NB4 (cell line): ENCODE measurements around the gene INMT.

Source experiments
- DNase-seq: peaks from one replicate; pipeline ENCODE4 v3.0.0; 2010; ENCODE audit warnings: low read depth
- H3K4me3 ChIP-seq: one replicate; pipeline ENCODE4 v1.5.1; 2011; ENCODE audit warnings: mild to moderate bottlenecking, low read depth, low read length, moderate library complexity
- CTCF ChIP-seq: IDR thresholded peaks from one replicate; pipeline ENCODE4 v1.5.1; 2012; ENCODE audit warnings: low read depth, low read length
- MYC ChIP-seq: IDR thresholded peaks from 2 replicates; pipeline ENCODE4 v1.6.1; 2011; ENCODE audit warnings: low read depth, low read length
- POLR2A ChIP-seq: IDR thresholded peaks from 2 replicates; pipeline ENCODE4 v1.6.1; 2011; ENCODE audit warnings: mild to moderate bottlenecking; ENCODE audit not compliant: insufficient read length; ENCODE audit errors: extremely low read depth
- TF ChIP-seq, protein P1 (sequence below): IDR thresholded peaks from 2 replicates; pipeline ENCODE4 v1.6.1; 2011; ENCODE audit warnings: low read depth, low read length

The INMT gene

DNA sequence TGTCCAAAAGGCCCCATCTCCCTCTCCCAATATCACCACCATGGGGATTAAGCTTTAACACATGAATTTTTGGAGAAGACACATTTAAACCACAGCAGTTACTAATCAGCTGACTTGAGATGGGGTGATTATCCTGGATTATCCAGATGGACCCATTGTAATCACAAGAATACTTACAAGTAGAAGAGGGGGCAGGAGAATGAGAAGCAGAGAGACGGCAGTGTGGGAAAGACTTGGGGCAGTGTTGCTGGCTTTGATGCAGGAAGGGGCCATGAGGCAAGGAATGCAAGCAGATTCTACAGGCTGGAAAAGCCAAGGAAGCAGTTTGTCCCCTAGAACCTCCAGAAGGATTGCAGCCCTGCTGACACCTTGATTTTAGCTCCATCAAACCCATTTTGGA, 30.7 kb upstream of the INMT start:
- H3K4me3 ChIP-seq: no peak overlapping the region
- no peak for TF ChIP-seq MYC
- TF ChIP-seq CTCF: no peak
- no peak for TF ChIP-seq POLR2A
- TF ChIP-seq, protein P1, sequence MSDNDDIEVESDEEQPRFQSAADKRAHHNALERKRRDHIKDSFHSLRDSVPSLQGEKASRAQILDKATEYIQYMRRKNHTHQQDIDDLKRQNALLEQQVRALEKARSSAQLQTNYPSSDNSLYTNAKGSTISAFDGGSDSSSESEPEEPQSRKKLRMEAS: no peak
- DNase-seq: no peak

GRCh38 chr7:30722187-30722586, 29.7 kb upstream of the INMT start:
- H3K4me3 ChIP-seq: no peak overlapping the region
- no peak for DNase-seq
- TF ChIP-seq MYC: no peak
- TF ChIP-seq POLR2A: no peak
- TF ChIP-seq CTCF: no peak
- TF ChIP-seq, protein P1: no peak

GRCh38 chr7:30722671-30723070, 29.3 kb upstream of the INMT start:
- DNase-seq: no peak
- no peak for TF ChIP-seq POLR2A
- no peak for TF ChIP-seq CTCF
- TF ChIP-seq, protein P1: no peak
- TF ChIP-seq MYC: no peak

GRCh38 chr7:30723776-30724175, 28.2 kb upstream of the INMT start:
- no peak overlapping the region for H3K4me3 ChIP-seq
- TF ChIP-seq POLR2A (no peak), MYC (no peak)
- DNase-seq: no peak

More at GRCh38 chr7:30722671-30723070, 29.3 kb upstream of the INMT start:
- H3K4me3 ChIP-seq: no peak overlapping the region

DNA sequence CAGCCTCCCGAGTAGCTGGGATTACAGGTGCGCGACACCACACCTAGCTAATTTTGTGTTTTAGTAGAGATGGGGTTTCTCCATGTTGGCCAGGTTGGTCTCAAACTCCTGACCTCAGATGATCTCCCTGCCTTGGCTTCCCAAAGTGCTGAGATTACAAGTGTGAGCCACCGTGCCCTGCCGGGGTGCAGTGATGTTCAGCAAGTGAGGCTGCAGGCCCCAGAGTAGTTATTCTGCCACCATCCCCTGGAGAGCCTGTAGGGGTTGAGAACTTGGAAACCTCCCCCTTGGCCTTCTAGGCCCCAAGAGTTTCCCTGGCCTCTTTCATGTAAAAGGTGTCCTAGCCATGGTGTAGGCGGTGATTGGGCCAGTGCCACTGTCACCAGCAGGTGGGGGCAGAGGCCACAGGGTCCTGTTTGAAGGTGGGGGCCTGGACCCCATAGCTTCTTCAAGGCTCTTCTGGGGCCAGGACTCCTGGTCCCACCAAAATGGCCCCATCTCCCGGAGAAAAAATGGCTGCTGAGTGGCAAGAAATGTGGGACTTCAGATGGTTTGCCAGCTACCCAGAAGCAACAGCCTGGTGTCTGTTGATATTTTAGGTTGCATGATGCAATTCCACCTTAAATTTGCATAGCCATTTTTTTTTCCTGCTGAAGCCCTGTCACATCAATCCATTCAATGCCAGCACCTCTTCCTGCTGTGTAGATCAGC, 25.5 kb upstream of the INMT start:
- peak overlapping the region; percentile 37 for H3K4me3 ChIP-seq
- peak; percentile 27 for DNase-seq
- TF ChIP-seq, protein P1: no peak
- TF ChIP-seq POLR2A: no peak

DNA sequence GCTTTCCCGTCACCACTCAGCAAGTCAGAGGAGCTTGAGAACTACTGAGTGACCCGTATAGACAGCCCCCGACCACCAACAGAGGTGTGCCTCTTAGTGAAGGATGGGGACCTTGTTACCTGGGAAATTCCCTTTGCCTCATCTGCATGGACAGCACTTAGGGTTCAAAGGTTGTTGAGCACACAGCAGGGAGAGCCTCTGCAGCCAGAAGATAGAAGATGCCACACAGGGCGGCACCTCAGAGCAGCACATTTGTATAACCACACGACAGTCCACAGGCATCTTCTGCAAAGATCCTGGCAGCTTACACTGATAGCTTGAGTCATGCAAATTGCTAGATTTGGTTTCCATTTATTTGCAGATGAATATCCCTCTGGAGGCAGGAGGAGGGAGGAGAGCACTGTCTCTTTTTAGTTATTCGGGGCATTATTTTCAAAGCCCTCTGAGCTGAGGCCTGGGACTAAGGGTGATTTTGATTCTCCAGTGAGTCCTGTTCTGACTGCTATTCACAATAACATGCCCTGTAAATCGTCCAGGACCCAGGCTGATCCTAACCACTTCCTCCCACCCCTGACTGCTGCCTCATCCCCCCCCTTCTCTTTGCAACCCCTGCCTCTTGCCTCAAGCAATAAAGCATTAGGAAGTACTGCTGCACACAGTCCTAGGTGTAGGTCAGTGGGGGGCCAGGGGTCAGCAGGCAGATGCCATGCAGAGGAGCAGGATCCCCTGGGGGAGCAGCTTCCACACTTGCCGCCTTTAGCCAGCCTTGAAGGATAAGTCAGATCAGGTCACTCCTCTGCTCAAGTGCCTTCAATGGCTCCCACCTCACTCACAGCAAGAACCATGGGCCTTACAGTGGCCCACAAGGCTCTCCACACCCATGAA, 24.6 kb upstream of the INMT start:
- H3K4me3 ChIP-seq: peak overlapping the region; percentile 37
- peak; percentile 61 for TF ChIP-seq MYC
- no peak for TF ChIP-seq CTCF
- no peak for TF ChIP-seq POLR2A
- TF ChIP-seq, protein P1: peak; percentile 53; the same call in 1 of the 2 replicates
- peak; percentile 94 for DNase-seq
